ENCODE measurements around the gene CCDC80. TPM values are rescaled to one million over a fixed set of nuclear protein-coding genes. Genes with fewer than 3 reads are reported as not detected.

CCDC80 gene
- total and polyA plus RNA-seq, 9 of the 15 experiments (the other 6 are each of a cell fraction or from before 2014, with no cell fraction given), result 0.17 to 2.0 (median 1.1) TPM

DNA sequence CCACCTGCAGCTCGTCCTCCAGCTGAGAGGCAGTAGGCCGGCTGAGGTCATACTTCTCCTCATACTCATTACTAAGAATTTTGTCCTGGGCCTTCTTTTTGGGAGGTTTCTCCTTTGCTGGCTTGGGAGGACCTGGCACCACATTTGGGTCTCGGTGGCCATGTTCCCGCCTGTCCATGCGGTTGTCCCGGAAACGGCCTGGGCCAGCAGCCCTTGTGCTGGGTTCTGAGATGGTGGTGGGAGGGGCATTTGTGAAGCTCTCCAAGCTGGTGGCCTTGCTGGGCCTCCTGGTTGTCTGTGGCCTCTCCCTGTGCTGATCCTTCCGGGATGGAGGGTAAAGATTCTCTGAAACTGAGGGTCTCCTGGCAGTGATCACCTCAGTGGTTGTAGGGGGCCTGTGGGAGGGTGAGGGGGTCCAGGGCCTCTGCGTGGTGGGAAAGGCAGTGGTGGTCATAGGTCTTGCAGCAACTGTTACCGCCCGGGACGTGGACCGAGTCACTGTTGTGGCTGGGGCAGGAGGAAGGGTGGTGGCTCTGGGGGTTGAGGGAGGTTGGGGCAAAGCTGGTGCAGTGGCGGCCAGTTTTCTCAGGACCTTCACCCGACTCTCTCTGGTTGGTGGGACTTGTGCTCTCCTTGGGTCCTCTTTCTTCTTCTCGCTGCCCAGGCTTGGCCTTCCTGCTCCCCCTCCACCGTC is 2.5 kb downstream of the CCDC80 start:
- intact Hi-C loops (cut with micrococcal nuclease), result no loop called here
- Histone ChIP-seq H4K20me1 (replicated peaks; ENCODE audit: control insufficient read depth, insufficient read depth, low read length) (no peaks in the 10 kb centered on the region), H3K9me1 (ENCODE audit: control insufficient read depth, insufficient read depth, low read length) (no peaks in the 10 kb centered on the region), H2AFZ (ENCODE audit: low read depth, low read length) (no peak overlapping the region), H3K27ac (ENCODE audit: extremely low read depth, low read depth, low read length) (no peak overlapping the region), H3K79me2 (ENCODE audit: control insufficient read depth, insufficient read depth, low read length) (no peaks in the 10 kb centered on the region), H3K9ac (ENCODE audit: insufficient read depth in 1 of 2, low read depth in 2 of 2, low read length in 2 of 2) (no peak overlapping the region), H3K4me1 (replicated peaks in 1 of 2; ENCODE audit: control insufficient read depth in 2 of 2, insufficient read depth in 2 of 2, low read length in 2 of 2) (0 out of 5 replicates have a peak, but pooled peaks cover 0 to 5% of the 10 kb centered on the region in 2 experiments), H3K36me3 (ENCODE audit: control insufficient read depth, insufficient read depth, low read length) (no peaks in the 10 kb centered on the region), H3K27me3 (ENCODE audit: control insufficient read depth in 2 of 2, insufficient read depth in 2 of 2, low read length in 2 of 2) (peaks cover 0 to 7% of the 10 kb centered on the region in 2 experiments; a peak in 2 of 5 replicates), H3K9me3 (replicated peaks; ENCODE audit: control insufficient read depth, insufficient read depth, low read depth, low read length) (no peaks in the 10 kb centered on the region), H3K4me3 (no peak overlapping the region), H3K4me2 (ENCODE audit: insufficient read depth, low read length) (no peak overlapping the region)
- no TSS peak for BruUV-seq (replicated peaks)
- ChIA-PET CTCF (ENCODE audit: low intra/inter-chr PET ratio) (no interaction called here), POLR2A (interaction anchor here (0.6 kb wide), 1 partner anchor 24 kb away, joined by 3 read pairs; no protein-coding TSS in a partner anchor)
- 46% methylated on average over 7 of the region's 17 CpGs for WGBS (ENCODE audit: insufficient coverage, low coverage, missing lambda C conversion rate)
- DNase-seq (ENCODE audit: extremely low read depth in 1 of 4, low spot score in 3 of 4), result no peak
- no peak for FAIRE-seq
- no peak for ATAC-seq
- in situ Hi-C loops (cut with MboI), result loop anchor here (25.0 kb wide), 1 partner anchor 624 kb away; no protein-coding TSS in a partner anchor
- no peak for TF ChIP-seq WHSC1 (IDR thresholded peaks at IDR 0.05; ENCODE audit: low read length)
- TF ChIP-seq SMAD3 (CRISPR knock-in tag; conservative IDR thresholded peaks at IDR 0.05), result no peak
- TF ChIP-seq RB1 (IDR thresholded peaks at IDR 0.05; ENCODE audit: low read depth), result no peak
- TF ChIP-seq SNRNP70 (optimal IDR thresholded peaks at IDR 0.05; ENCODE audit: low read depth, low read length), result no peak
- no peak for TF ChIP-seq GTF2A2 (tag; IDR thresholded peaks at IDR 0.05)
- no peak for TF ChIP-seq MBD2 (IDR thresholded peaks at IDR 0.05; ENCODE audit: borderline replicate concordance, low read depth)
- no peak for TF ChIP-seq TAF9B (IDR thresholded peaks at IDR 0.05; ENCODE audit: partially characterized antibody)
- TF ChIP-seq HDGF (IDR thresholded peaks at IDR 0.05), result no peak
- no peak for TF ChIP-seq ZNF253 (CRISPR knock-in tag; conservative IDR thresholded peaks at IDR 0.05)
- no peak for TF ChIP-seq NCOA1 (IDR thresholded peaks at IDR 0.05; ENCODE audit: low read depth)
- TF ChIP-seq, protein P1, sequence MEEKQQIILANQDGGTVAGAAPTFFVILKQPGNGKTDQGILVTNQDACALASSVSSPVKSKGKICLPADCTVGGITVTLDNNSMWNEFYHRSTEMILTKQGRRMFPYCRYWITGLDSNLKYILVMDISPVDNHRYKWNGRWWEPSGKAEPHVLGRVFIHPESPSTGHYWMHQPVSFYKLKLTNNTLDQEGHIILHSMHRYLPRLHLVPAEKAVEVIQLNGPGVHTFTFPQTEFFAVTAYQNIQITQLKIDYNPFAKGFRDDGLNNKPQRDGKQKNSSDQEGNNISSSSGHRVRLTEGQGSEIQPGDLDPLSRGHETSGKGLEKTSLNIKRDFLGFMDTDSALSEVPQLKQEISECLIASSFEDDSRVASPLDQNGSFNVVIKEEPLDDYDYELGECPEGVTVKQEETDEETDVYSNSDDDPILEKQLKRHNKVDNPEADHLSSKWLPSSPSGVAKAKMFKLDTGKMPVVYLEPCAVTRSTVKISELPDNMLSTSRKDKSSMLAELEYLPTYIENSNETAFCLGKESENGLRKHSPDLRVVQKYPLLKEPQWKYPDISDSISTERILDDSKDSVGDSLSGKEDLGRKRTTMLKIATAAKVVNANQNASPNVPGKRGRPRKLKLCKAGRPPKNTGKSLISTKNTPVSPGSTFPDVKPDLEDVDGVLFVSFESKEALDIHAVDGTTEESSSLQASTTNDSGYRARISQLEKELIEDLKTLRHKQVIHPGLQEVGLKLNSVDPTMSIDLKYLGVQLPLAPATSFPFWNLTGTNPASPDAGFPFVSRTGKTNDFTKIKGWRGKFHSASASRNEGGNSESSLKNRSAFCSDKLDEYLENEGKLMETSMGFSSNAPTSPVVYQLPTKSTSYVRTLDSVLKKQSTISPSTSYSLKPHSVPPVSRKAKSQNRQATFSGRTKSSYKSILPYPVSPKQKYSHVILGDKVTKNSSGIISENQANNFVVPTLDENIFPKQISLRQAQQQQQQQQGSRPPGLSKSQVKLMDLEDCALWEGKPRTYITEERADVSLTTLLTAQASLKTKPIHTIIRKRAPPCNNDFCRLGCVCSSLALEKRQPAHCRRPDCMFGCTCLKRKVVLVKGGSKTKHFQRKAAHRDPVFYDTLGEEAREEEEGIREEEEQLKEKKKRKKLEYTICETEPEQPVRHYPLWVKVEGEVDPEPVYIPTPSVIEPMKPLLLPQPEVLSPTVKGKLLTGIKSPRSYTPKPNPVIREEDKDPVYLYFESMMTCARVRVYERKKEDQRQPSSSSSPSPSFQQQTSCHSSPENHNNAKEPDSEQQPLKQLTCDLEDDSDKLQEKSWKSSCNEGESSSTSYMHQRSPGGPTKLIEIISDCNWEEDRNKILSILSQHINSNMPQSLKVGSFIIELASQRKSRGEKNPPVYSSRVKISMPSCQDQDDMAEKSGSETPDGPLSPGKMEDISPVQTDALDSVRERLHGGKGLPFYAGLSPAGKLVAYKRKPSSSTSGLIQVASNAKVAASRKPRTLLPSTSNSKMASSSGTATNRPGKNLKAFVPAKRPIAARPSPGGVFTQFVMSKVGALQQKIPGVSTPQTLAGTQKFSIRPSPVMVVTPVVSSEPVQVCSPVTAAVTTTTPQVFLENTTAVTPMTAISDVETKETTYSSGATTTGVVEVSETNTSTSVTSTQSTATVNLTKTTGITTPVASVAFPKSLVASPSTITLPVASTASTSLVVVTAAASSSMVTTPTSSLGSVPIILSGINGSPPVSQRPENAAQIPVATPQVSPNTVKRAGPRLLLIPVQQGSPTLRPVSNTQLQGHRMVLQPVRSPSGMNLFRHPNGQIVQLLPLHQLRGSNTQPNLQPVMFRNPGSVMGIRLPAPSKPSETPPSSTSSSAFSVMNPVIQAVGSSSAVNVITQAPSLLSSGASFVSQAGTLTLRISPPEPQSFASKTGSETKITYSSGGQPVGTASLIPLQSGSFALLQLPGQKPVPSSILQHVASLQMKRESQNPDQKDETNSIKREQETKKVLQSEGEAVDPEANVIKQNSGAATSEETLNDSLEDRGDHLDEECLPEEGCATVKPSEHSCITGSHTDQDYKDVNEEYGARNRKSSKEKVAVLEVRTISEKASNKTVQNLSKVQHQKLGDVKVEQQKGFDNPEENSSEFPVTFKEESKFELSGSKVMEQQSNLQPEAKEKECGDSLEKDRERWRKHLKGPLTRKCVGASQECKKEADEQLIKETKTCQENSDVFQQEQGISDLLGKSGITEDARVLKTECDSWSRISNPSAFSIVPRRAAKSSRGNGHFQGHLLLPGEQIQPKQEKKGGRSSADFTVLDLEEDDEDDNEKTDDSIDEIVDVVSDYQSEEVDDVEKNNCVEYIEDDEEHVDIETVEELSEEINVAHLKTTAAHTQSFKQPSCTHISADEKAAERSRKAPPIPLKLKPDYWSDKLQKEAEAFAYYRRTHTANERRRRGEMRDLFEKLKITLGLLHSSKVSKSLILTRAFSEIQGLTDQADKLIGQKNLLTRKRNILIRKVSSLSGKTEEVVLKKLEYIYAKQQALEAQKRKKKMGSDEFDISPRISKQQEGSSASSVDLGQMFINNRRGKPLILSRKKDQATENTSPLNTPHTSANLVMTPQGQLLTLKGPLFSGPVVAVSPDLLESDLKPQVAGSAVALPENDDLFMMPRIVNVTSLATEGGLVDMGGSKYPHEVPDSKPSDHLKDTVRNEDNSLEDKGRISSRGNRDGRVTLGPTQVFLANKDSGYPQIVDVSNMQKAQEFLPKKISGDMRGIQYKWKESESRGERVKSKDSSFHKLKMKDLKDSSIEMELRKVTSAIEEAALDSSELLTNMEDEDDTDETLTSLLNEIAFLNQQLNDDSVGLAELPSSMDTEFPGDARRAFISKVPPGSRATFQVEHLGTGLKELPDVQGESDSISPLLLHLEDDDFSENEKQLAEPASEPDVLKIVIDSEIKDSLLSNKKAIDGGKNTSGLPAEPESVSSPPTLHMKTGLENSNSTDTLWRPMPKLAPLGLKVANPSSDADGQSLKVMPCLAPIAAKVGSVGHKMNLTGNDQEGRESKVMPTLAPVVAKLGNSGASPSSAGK (IDR thresholded peaks at IDR 0.05), result no peak
- TF ChIP-seq MED1 (CRISPR knock-in tag; IDR thresholded peaks at IDR 0.05; ENCODE audit: borderline replicate concordance), result no peak
- TF ChIP-seq GABPB2 (CRISPR knock-in tag; conservative IDR thresholded peaks at IDR 0.05), result no peak

Measured in K562 (cell line).